ENCODE results near the gene TGM3.

The TGM3 gene

DNA sequence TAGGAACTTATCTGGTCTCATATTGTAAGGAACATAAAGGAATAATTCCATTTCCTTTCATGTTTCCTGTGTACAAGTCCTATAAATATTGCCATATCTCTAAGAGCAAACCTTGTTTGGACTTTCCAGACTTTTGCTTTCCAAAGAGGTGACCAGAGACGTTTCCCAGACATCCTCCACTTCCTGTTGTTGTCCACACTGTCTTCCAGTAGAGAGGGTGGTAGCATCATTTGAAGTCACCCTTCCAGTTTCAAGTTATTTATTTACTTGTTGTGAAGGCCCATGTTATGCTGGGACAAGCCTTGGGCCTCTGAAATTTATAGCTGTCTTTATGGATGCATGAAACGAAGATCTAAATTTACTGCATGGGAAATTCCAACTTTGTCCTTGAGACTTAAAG lies 10.6 kb upstream of the TGM3 start:
- DNase-seq (ENCODE audit: low read depth, low spot score): no peak

DNA sequence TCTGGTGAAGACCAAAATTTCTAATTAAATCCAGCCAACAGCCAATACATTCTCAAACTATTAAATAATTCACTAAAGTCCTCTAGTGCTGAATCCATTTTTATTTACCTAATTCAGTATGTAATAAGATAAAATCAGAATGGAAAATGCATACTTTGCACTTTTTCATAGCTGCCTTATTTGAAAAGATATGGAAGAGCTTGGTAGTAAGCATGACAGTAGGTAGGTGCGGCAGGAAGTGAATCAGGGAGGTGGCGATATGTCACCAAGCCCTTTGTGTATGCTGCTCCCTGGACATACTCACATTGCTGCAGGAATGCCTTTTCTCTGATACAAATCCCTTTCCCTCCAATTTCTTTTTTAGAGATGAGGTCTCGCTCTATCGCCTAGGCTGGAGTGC lies 10.2 kb upstream of the TGM3 start:
- DNase-seq (ENCODE audit: low read depth, low spot score): no peak

DNA sequence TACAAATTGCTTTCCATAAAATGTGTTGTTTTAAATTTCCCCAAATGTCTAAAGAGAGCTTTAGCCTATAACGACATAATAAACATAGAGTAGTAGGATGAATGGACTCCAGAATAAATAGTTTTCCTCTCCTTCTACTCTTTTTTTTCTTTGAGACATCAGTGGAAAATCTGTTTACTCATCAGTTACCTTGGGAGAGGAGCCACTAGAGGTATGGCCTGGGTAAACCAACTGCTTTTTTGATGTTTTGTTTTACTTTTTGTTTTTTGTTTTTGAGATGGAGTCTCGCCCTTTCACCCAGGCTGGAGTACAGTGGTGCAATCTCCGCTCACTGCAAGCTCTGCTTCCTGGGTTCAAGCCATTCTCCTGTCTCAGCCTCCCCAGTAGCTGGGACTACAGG lies 8.3 kb upstream of the TGM3 start:
- no peak for DNase-seq (ENCODE audit: low read depth, low spot score)

DNA sequence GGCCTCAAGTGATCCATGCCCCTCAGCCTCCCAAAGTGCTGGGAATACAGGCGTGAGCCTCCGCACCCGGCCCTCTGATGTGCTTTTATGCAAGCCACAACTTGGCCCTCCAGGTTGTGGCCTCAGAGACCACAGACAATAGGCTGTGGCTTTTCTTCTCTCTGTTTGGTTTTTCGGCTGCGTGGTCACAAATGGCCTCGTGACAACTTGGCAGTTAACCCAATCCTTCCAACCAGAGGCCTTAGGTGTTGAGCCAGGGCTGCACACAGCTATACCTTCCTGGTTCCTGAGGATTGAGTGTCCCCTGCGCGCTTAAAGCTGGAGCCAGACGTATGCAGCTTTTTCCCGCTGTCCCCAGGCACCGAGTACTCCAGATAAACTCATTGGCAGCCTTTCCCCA lies 6.3 kb upstream of the TGM3 start:
- DNase-seq (ENCODE audit: low read depth, low spot score): no peak

DNA sequence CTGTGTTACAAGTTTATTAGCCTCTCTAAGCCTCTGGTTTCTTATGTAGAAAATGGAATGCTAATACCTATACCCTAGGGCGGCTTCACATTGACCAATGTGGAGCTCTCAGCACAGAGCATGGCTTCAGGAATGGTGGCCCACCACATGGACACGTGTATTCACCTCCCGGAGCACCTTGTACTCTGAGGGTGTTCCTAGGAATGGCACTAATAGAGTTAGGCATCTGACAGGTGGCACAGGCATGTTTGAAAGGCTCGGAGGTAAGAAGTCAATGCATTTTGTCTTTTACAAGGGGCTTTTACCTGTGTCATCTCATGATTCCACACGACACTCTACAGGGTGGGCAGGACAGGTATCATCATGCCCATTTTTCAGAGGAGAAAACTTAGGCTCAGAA lies 5.3 kb upstream of the TGM3 start:
- DNase-seq (ENCODE audit: low read depth, low spot score): no peak

DNA sequence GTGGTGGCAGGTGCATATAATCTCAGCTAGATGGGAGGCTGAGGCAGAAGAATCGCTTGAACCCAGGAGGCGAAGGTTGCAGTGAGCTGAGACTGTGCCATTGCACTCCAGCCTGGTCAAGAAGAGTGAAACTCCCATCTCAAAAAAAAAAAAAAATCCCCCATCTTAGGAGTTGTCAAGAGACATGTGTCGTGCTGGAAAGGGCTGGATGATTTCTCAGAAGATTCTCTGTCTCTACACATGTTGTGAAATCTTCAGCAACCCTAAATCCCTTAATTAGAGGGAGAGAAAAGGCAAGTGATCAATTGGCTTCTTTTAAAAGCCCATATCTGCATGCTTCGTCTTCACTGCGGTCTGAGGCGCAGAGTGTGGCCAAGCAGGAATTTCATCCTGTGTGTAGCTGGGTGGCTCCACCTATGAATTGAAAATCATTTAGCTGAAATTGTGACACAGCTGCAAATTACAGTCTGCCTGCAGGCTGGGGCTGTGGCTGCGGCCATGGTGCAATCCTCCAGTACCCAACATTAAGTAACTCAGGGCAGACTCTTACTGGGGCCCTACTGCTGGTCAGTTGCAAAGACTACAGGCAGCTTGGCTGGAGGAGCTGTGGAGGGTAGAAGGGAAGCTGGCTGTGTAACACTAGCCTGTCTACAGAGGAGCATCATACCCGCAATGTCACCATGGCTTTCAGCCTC lies 3.2 kb upstream of the TGM3 start:
- DNase-seq (ENCODE audit: low read depth, low spot score): no peak

DNA sequence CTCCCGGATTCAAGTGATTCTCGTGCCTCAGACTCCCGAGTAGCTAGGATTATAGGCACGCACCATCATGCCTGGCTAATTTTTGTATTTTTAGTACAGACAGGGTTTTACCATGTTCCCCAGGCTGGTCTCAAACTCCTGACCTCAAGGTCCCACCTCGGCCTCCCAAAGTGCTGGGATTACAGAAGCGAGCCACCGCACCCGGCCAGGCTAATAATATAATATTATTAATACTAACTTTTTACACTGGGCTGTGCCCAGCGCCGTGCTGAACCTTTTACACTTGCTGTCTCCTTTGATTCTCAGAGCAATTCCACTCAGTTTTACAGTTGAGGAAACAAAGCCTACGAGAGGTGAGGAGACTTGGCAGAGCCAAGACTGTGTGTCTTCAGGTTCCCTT lies 2.3 kb upstream of the TGM3 start:
- DNase-seq (ENCODE audit: low read depth, low spot score): no peak

DNA sequence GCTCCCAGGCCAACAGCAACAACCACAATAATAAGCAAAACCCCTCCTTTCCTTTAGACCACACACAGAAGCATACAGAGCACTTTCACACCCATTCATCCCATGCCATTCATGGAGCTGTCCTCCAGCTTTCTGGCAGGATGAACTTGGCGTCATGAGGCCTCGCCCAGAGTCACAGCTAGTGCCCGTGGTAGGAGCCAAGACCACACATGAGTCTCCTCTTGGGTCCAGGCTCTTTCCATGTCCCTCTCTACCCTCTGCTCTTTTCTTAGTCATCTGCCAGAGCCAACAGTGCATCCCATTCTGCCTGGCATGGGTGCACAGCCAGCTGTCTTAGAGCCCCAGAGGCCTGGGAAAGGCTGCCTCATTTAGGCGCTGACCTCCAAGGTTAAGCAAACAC lies 1.8 kb upstream of the TGM3 start:
- no peak for DNase-seq (ENCODE audit: low read depth, low spot score)

DNA sequence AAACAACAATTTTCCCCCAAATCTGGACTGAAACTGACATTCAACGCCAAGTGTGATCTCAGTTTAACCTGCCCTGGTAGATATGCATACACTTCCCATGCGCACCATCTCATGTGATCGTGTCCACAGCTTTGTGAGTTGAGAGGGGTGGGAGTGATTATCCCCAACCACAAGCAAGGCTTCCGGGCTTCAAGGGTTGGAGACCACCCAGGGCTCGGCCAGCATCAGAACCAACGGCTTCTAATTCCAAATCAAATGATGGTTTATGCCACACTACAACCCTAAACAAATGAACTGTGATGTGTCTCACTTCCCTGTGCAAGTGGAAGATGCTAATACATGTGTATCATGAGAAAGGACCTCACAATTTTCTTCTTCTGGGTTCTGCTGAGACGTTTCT lies 515 bp upstream of the TGM3 start:
- DNase-seq (ENCODE audit: low read depth, low spot score): no peak

DNA sequence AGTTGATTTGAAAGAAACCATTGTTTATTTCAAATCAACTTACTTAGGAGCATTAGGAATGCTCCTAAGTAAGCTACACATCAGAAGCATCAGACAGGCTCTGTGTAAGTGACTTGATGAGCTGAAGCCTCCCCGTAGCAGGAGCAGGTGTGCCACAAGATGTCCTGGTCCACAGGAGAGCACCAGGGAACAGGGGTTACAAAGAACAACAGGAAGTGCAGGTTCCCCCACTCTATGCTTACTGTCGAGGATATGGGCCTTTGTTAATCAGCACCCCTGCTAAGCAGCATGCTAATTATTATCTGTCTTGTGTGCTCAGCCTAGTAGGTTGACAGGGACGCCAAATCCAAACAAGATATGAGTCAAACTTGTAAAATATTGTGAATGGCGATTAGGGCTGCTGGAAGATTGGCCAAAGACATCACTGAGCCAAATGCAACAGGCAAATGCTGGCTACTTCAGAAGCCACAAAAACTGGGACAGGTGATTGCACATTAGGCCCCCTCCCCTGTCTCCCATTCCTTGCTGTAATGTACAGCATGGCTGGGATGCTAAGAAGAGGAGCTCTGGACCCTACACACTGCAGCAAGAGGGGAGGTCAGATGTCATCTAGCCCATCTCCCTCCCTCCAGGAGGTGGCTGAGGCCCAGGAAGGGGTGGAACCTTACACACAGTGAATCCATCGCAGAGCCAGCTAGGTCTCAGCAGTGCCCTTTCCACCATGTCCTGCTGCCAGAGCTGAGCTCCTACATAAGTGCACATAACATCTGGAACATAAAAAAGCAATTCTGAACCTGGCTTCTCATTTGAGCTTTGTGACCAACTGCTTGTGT lies 939 bp downstream of the TGM3 start:
- no peak for DNase-seq (ENCODE audit: low read depth, low spot score)

DNA sequence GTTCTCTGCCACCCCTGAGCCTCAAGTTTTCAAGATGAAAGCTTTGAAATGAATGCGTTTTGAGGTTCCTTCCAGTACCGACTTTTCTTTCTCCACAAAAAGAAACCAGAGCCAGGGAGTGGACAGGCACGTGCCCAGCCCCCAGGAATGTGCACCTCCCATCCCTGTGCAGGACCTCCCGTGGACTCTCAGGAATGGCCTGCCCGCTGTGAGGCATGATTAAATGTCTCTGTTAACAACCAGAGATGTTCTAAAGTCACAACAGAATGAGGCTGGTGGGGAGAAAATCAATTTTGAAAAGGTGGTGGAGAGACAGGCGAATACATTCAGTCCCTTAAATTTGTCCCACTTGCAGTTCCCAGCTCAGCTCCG lies 1.5 kb downstream of the TGM3 start:
- DNase-seq (ENCODE audit: low read depth, low spot score): no peak

DNA sequence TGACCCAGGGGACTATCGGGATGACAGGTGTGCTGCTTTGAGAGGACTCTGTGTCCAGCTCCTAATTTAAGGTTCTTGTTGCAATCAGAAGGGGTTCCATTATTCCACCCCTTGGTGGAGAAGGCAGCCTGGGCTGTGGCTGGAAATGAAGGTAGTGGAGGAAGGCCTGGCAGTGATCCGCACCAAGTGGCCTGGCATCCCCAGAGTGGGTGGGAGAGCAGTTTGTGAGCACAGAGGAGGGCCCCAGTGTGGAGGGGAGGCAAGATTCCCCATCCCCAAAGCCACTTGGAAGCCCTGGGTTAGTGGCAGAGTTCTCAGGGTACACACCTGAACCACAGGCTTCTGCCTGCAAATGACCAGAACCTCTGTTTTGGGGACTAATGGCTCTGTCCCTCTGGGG lies 2.3 kb downstream of the TGM3 start:
- no peak for DNase-seq (ENCODE audit: low read depth, low spot score)

DNA sequence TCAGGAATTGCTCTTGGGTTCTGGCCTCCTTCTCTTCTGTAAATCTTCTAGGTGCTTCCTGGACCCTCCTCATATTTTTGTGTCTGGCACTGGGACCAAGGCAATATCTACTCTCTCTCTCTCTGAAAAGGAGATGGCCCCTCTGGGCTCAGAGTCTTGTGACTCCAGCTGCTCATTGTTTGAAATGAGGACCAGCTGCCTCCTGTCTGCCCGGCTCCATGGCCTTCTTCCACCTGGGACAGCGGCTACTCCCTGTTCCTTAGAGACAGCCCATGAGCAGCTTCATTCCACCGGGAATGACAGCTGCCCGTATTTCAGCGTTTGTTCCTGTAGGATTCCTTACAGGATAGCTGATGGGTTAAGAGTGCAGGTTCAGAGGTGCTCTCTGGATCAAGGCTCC lies 2.9 kb downstream of the TGM3 start:
- DNase-seq (ENCODE audit: low read depth, low spot score): no peak

DNA sequence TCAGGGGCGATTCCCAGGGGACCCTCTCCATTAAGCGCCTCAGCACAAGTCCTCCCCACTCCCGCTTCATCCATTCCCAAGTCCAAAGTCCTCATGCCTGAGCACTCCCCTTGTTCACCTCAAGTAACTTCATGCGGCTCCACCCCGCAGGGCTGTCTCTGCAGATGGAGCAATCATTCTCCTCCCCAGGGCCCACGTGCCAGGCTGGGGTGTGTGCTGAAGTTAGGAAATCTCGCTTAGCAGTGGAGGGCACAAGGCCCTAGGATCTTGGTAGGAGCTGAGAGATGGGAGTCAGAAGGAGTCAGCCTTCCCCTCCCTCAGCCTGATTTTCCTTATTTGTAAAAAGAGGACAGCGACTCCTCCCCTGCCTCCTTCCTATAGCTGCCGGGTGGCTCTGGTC lies 3.5 kb downstream of the TGM3 start:
- no peak for DNase-seq (ENCODE audit: low read depth, low spot score)

DNA sequence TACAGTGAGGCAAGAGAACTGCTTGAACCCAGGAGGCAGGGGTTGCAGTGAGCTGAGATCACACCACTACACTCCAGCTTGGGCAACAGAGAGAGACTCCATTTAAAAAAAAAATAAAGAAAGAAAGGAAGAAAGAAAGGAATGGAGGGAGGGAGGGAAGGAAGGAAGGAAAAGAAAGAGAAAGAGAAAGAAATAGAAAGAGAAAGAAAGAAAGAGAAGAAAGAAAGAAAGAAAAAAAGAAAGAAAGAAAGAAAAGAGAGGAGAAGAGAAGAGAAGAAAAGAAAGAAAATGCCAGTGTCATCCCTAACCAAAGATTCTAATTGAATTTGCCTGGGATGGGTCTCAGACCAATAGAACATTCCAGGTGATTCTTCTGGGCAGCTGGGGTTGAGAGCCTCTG lies 4.2 kb downstream of the TGM3 start:
- DNase-seq (ENCODE audit: low read depth, low spot score): no peak

DNA sequence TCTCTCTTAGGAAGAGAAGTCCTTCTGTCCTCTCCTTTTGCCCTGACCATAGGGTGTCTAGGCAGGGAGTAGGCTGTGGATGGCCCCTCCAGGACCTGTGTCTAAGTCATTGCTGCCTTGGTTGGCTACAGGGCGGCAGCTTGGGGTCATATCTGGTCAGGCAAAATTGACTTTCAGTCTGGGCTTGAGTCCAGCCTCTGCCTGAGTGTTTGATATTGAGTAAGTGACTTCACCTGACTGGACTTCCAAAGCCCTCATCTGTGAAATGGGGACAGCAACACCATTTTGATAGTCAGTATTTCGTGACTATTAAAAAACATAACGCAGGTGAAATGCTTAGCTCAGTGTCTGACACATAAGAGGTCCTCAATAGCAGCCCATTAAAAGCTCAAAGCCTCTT lies 4.6 kb downstream of the TGM3 start:
- no peak for DNase-seq (ENCODE audit: low read depth, low spot score)

DNA sequence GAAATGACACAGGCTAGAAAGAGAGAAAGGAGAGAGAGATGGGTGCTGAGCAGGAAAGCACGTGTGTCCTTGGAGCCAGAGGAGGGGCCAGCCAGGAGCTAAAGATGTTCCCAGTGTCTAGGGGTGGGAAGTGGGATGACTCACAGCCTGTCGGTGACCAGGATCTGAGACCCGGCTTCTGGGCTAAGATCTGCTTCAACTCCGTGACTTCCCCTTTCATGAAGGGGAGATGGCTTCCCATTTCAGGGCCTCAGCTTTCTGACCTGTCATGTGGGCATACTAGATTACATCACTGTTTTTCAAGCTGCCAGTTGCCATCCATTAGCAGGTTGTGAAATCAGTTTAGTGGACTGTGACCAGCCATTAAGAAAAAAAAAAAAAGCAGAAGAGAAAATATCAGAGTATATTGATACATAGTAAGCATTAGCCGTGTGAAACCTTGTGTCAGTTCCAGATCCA lies 5.4 kb downstream of the TGM3 start:
- no peak for DNase-seq (ENCODE audit: low read depth, low spot score)

DNA sequence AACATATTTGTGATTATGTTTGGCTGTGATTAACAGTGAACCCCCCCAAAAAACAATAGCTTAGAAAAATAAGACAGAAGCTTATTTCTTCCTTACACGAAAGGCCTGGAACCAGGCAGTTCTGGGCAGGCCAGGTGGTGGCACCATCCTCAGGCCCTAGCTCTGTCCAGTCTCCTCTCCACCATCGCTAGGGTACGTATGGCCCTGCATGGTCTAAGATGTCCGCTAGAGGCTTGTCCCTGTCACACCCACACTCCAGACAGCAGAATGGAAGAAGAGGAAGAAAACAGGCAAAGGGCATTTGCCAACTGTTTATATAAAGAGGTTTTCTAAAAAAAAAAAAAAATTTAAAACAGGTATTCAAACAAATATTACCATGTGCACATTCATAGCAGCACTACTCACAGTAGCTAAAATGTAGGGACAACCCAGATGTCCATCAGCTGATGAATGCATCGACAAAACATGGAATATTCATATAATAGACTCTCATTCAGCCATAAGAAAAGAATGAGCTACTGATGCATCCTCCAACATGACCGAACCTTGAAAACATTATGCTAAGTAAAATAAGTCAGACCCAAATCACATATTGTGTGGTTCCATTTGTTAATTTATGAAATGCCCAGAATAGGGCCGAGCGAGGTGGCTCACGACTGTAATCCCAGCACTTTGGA lies 6.7 kb downstream of the TGM3 start:
- no peak for DNase-seq (ENCODE audit: low read depth, low spot score)

DNA sequence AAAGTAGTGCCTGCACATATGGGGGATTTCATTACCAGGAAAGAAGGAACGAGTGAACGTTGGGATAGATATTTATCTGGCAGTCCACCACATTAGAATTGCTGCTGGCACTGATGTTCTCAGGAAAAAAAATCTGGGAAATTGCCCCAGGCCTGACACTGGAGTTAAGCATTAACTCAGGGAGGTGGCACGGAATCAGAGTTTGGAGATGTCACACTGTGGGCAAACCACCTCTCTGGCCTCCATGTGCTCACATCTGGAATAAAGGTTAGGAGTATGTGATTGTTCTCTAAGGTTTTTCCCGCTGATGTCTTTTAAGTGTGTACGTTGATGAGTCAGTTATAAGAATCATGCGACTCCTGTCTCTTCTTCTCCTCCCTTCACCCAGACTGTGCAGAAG lies 7.9 kb downstream of the TGM3 start:
- DNase-seq (ENCODE audit: low read depth, low spot score): no peak

DNA sequence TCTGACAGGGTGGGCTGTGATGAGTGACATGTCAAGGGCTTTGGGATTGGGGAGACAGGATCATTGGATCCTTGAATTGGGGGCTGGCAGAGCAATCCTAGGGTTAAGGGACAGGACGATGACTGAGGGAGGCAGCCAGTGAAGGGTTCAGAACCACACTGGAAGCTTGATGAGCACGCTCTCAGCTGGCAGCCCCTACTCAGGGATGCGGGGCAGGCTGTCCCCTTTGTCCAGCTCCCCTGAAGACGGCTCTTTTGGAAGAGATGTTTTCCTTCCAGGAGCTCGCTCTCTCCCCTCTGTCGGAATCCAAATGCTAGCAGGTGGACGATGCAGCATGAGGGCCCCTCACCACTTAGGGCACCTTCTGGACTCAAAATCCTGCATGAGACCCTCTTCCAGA lies 8.4 kb downstream of the TGM3 start:
- no peak for DNase-seq (ENCODE audit: low read depth, low spot score)

DNA sequence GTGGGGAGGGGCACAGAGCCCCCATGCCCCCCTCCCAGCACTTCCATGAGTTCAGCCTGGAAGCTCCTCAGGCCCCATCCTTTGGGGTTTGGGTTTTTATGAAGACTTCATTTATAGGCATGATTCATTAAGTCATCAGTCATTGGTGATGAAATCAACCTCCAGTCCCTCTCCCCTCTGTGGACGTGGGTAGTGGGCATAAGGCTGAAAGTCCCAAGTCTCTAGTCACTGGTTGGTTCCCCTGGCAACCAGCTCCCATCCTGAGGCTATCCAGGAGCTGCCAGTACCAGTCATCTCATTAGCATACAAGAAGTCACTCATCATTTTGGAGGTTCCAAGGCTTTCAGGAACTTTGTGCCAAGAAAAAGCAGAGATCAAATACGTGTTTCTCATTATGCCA lies 9.2 kb downstream of the TGM3 start:
- no peak for DNase-seq (ENCODE audit: low read depth, low spot score)

DNA sequence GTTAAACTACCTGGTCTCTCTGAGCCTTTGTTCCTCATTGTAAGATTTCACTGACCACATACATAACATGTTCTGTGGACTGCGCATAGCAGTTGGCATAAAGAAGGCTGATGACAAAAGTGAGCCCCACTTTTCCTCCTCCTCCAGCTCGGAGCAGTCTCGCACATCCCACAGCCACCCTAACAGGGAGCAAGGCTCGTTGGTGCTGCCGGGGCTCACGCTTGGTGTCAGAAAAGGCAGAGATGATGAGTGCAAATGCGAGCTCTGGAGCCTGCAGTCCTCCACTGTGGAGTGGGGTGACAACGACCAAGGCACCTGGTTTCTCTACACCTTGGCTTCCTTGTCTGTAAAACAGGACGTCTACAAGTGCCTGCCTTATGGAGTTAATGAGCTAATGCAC lies 9.7 kb downstream of the TGM3 start:
- no peak for DNase-seq (ENCODE audit: low read depth, low spot score)

DNA sequence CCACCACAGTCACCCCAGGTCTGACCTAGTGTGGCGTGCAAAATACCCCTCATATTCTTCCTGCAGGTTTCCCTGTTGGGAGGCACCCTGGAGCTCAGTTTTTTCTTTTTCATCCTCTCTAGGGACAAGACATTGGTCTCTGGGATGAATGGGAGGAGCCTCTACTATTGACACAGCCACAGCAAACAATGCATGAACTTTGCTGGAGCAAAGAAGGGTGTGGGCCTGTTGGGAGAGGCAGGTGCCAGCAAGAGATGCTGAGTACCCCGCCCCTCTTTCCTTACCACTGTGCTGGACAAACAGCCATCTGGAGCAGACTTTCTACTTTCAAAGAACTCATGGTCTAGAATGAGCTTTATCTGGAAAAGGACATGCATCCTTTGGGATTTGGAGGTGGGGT lies 10.1 kb downstream of the TGM3 start:
- DNase-seq (ENCODE audit: low read depth, low spot score): no peak

Data from activated naive CD8-positive, alpha-beta T cell treated with anti-CD3 and anti-CD28 coated beads, Interleukin-2, amount 50 U/mL, for 16 hours (primary cell).